ENCODE results near the gene CCDC184.

GRCh38 chr12:48145981-48146380, 37.5 kb upstream of the CCDC184 start:
- TF ChIP-seq, protein P1, sequence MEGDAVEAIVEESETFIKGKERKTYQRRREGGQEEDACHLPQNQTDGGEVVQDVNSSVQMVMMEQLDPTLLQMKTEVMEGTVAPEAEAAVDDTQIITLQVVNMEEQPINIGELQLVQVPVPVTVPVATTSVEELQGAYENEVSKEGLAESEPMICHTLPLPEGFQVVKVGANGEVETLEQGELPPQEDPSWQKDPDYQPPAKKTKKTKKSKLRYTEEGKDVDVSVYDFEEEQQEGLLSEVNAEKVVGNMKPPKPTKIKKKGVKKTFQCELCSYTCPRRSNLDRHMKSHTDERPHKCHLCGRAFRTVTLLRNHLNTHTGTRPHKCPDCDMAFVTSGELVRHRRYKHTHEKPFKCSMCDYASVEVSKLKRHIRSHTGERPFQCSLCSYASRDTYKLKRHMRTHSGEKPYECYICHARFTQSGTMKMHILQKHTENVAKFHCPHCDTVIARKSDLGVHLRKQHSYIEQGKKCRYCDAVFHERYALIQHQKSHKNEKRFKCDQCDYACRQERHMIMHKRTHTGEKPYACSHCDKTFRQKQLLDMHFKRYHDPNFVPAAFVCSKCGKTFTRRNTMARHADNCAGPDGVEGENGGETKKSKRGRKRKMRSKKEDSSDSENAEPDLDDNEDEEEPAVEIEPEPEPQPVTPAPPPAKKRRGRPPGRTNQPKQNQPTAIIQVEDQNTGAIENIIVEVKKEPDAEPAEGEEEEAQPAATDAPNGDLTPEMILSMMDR (IDR thresholded peaks at IDR 0.05; ENCODE audit: low read depth, low read length, poor library complexity, severe bottlenecking), result no peak
- TF ChIP-seq EZH2phosphoT487 (IDR thresholded peaks at IDR 0.05; ENCODE audit: borderline replicate concordance, low read length), result no peak

Measured in DOHH2 (cell line).